RWPE2 (cell line): Measurements from ENCODE around the gene MAF.

ENCODE experiments used
- ATAC-seq: fragments of 200-7000 bp; cut with Tn5 transposase; 3 replicates; pipeline ENCODE4 v1.9.1; 2021; ENCODE audit warnings: low read depth
- DNase-seq: peaks from one replicate; pipeline ENCODE4 v3.0.0-alpha.2; 2020; ENCODE audit warnings: low spot score
- H3K27ac ChIP-seq: fragments of 450-650 bp; 2 replicates; pipeline ENCODE4 v1.5.1; 2017; ENCODE audit warnings: mild to moderate bottlenecking; ENCODE audit not compliant: poor library complexity, severe bottlenecking
- H3K27me3 ChIP-seq: fragments of 250-450 bp; sonication (Bioruptor Pico); 2 replicates; pipeline ENCODE4 v1.5.1; 2021; ENCODE audit warnings: mild to moderate bottlenecking, moderate library complexity; ENCODE audit not compliant: insufficient read depth, poor library complexity, severe bottlenecking
- H3K36me3 ChIP-seq: fragments of 250-450 bp; sonication (Bioruptor Pico); 2 replicates; pipeline ENCODE4 v1.5.1; 2020; ENCODE audit warnings: low read depth, mild to moderate bottlenecking, moderate library complexity
- H3K4me1 ChIP-seq: fragments of 250-450 bp; sonication (Bioruptor Pico); 2 replicates; pipeline ENCODE4 v1.5.1; 2021; ENCODE audit warnings: mild to moderate bottlenecking, moderate library complexity; ENCODE audit not compliant: insufficient read depth, poor library complexity, severe bottlenecking
- H3K4me3 ChIP-seq: fragments of 250-450 bp; sonication (Bioruptor Pico); 2 replicates; pipeline ENCODE4 v1.5.1; 2021; ENCODE audit warnings: mild to moderate bottlenecking, moderate library complexity; ENCODE audit not compliant: severe bottlenecking
- H3K9me3 ChIP-seq: fragments of 250-450 bp; sonication (Bioruptor Pico); 2 replicates; pipeline ENCODE4 v1.5.1; 2021; ENCODE audit warnings: mild to moderate bottlenecking, moderate library complexity; ENCODE audit not compliant: severe bottlenecking
- TF ChIP-seq, protein P1 (sequence below): fragments of 450-650 bp; IDR thresholded peaks from one replicate; pipeline ENCODE4 v1.5.1; 2017; ENCODE audit warnings: mild to moderate bottlenecking, moderate library complexity; ENCODE audit not compliant: poor library complexity, severe bottlenecking

Gene MAF

DNA sequence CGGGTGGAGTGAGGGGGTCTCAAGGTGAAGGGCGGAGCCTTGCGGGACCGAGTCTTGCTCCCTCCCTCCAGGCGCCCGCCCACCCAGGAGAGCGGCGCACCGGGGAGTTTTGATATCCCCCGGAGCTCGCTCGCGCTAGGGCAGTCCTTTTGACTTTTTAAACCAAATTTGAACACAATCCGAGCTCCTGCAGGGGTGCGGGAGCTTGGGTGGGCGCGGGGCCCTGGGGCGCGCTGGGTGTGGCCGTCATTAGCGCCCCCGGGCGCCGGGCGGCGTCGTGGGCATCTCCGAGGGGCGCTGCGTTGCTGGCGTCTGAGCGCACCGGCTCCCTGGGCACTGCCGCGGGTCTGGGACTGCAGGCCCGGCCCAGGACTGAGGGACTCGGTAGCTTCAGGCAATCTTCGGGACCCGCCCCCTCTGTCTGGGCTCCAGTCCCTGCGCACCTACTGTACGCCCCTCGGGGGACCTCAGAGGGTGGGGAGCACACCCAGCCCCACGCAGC is 10.9 kb downstream of the MAF start:
- DNase-seq (no peak), ATAC-seq (no peak)
- TF ChIP-seq, protein P1, sequence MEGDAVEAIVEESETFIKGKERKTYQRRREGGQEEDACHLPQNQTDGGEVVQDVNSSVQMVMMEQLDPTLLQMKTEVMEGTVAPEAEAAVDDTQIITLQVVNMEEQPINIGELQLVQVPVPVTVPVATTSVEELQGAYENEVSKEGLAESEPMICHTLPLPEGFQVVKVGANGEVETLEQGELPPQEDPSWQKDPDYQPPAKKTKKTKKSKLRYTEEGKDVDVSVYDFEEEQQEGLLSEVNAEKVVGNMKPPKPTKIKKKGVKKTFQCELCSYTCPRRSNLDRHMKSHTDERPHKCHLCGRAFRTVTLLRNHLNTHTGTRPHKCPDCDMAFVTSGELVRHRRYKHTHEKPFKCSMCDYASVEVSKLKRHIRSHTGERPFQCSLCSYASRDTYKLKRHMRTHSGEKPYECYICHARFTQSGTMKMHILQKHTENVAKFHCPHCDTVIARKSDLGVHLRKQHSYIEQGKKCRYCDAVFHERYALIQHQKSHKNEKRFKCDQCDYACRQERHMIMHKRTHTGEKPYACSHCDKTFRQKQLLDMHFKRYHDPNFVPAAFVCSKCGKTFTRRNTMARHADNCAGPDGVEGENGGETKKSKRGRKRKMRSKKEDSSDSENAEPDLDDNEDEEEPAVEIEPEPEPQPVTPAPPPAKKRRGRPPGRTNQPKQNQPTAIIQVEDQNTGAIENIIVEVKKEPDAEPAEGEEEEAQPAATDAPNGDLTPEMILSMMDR, result no peak
- Histone ChIP-seq H3K36me3 (no peaks in the 10 kb centered on the region), H3K4me1 (no peaks in the 10 kb centered on the region), H3K4me3 (no peak overlapping the region), H3K27ac (no peak overlapping the region), H3K9me3 (no peaks in the 10 kb centered on the region), H3K27me3 (peaks cover 15% of the 10 kb centered on the region)

DNA sequence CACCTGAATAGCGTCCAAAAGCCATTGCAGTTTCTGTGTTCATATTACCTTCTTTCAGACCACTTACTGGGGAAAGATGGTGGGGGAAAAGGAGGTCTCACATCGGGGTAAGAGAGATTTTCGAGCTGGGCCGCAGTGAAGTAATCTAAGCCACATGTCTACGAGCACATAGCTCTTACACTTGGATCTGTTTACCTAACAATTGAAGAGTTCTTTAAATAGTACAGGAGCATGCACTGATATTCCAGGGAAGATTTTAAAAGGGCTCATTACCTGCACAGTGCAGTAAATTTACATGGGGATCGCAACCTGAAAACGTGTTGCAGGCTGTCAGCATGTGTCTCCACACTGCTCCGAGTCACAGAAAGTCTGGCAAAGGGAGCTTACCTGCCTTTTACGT is 12.6 kb downstream of the MAF start:
- H3K27ac ChIP-seq, result no peak overlapping the region
- ATAC-seq (no peak), DNase-seq (no peak)
- H3K4me3 ChIP-seq, result no peak overlapping the region
- H3K9me3 ChIP-seq, result no peaks in the 10 kb centered on the region
- H3K27me3 ChIP-seq, result peaks cover 18% of the 10 kb centered on the region
- TF ChIP-seq, protein P1, result no peak
- no peaks in the 10 kb centered on the region for H3K4me1 ChIP-seq
- H3K36me3 ChIP-seq, result no peaks in the 10 kb centered on the region

DNA sequence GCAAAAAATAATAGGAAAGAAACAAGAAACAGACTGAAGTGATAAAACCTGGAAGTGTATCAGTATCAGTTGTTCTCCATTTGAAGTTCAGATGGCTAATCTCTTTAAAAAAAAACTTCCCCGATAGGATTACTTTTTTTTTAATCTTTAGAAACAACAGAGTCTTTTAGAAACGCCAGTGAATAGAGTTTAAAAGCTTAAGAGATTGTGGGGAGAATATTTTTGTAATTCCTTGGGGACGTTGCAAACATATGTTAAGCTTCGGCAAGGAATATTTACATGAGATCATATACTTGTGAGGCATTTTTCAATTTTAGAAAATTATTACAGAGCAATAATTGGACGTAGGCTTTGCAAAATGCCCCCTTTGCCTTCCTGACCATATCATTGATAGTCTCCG is 13.2 kb downstream of the MAF start:
- no peaks in the 10 kb centered on the region for H3K4me1 ChIP-seq
- H3K36me3 ChIP-seq, result no peaks in the 10 kb centered on the region
- peaks cover 18% of the 10 kb centered on the region for H3K27me3 ChIP-seq
- no peak overlapping the region for H3K27ac ChIP-seq
- H3K4me3 ChIP-seq, result no peak overlapping the region
- ATAC-seq (no peak), DNase-seq (no peak)
- no peaks in the 10 kb centered on the region for H3K9me3 ChIP-seq
- TF ChIP-seq, protein P1, result no peak

DNA sequence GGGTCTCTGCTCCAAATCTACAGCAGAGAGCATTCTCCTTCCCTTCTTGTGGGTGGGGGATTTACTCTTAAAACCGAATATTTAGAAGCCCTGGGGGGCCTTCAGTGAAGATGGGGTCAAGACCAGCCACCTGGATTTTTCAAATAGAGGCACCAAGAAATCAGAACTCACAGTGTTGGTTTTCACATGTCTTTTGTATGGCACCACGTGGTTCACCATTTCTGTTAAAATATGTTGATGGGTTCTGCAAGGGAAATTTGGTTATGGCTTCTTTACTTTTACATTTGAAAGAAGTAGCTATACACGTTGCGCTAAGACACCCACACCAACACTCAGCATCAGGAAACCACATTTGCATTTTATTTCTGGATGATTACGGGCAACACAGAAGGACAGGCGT is 17.7 kb downstream of the MAF start:
- ATAC-seq (no peak), DNase-seq (no peak)
- H3K36me3 ChIP-seq, result no peaks in the 10 kb centered on the region
- H3K27me3 ChIP-seq, result peaks cover 42% of the 10 kb centered on the region
- no peak overlapping the region for H3K4me3 ChIP-seq
- TF ChIP-seq, protein P1, result no peak
- H3K9me3 ChIP-seq, result no peaks in the 10 kb centered on the region
- H3K4me1 ChIP-seq, result no peaks in the 10 kb centered on the region
- no peak overlapping the region for H3K27ac ChIP-seq

DNA sequence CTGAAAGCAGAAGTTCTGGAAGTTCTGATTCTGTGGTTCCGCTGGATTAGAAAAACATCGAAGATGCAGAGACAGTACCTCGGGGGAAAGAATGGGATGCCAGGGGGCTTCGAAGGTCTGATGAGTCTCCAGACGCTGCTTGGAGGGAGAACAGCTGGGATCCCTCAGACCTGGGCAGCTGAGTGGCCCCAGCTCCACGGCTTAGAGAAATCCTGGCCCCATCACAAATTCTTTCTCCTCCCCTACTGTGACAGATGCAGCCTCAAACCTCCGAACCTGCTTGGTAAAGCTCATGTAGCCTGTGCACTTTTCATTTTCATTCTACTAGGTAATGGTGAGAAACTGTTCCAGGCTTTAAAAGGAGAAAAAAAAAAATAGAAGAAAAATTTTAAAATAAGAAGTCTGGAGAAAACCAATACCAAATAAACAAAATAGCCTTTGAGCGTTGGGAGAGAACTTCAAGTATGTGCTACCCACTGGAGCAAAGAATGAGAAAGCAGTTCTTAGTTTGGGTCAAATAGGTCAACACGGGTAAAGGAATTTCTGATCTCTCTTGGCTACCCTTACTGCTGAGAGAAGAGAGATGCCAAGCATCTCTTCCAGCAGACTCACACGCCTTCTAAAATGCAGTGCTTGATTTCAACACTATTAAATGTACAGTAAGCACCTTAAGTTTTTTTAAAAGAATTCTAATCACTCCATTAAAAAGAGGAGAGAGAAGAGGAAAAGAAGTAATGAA is 19.9 kb downstream of the MAF start:
- H3K27me3 ChIP-seq, result peaks cover 41% of the 10 kb centered on the region
- no peaks in the 10 kb centered on the region for H3K9me3 ChIP-seq
- ATAC-seq (no peak), DNase-seq (no peak)
- H3K36me3 ChIP-seq, result no peaks in the 10 kb centered on the region
- TF ChIP-seq, protein P1, result no peak
- H3K27ac ChIP-seq, result no peak overlapping the region
- H3K4me3 ChIP-seq, result no peak overlapping the region
- no peaks in the 10 kb centered on the region for H3K4me1 ChIP-seq
